ENCODE measurements around the gene IZUMO1R.
"Not testable (repeated sequence)": the region's sequence is repeated elsewhere in the genome, so short reads cannot be mapped to it uniquely, and the experiment has no call there.

The IZUMO1R gene

DNA sequence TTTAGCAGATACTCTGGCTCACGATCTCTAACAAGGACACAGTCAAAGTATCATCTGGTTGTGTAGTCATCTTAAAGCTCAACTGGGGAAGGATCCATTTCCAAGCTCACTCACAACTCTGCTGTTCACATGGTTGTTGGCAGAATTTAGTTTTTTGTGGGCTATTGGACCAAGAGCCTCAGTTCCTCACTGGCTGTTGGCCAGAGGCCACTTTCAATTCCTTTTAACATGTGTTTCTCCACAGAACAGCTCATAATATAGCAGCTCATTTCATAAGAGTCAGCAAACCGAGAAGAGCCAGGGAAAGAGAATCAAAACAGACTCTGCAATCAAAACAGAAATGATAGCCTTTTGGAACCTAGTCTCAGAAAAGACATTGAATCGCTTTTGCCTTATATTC lies 22.6 kb downstream of the IZUMO1R start:
- no peak for DNase-seq

DNA sequence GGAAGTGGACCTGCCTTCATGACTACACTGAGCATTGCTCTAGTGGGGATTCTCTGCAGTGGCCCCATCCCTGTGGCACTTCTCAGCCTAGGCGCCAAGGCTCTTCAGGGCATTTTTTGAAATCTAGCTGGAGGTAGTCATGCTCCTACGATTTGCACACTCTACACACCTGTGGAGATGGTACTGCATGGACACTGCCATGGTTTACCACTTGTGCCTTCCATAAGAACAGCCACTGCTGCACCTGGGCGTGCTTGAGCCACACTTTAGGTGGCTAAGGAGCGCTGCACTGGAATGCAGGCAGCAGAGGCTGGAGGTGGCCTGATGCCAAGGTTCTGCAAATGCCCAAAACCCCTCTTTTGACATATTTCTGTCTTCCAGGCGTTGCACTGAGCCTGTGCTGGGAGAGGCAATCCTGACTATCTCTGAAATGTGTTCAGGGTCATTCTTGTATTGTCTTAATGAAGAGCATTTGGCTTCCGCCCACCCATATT lies 24.3 kb downstream of the IZUMO1R start:
- DNase-seq, result no peak

DNA sequence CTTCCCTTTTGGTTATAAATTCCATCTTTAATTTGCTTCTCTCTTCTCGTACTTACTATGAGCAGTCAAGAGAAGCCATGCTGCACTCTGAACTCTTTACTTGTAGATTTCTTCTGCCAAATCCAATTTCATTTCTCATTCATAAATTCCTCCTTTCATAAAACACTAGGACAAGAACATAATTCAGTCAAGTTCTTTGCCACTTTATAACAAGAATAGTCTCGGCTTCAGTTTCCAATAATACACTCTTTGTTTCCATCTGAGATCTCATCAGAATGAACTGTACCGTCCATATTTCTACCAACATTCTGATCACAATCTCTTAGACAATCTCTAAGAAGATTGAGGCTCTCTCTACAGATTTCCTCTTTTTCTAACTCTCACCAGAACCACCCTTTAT lies 25.1 kb downstream of the IZUMO1R start:
- DNase-seq, result no peak

DNA sequence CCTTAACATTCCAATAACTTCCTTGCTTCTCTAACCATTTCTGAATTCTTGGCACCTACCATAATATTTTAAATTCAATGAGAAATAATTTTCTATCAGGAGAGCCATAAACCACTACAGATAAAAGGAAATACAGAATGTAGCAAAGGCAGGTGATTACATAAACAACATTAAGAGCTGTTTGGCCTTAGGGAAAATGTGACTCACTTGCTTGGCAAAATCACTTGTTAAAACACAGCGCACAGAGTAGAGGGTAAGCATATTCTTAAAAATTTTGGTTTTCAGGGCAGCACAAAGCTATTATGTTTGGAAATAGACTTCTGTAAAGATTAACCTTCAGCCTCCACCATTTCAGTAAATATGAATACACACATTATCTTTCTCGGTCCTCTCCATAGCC lies 26.4 kb downstream of the IZUMO1R start:
- DNase-seq, result no peak

DNA sequence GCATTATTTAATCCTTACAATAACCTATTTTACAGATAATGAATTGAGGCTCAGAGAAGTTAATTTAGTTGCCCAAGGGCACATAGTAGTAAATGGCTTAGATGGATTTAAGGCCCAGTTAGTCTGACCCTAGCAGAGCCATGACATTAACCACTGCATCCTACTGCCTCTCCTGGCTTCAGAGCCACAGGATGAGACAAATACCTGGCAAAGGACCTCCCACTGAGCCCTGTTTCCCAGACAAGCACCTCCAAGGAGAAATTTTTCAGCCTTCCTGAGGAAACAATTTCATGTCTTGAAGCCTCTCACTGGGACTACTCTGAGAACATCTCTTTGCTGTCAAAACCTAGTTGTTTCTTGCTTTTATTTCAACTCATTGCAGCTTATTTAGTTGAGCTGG lies 28.4 kb downstream of the IZUMO1R start:
- DNase-seq, result no peak

- no peak for DNase-seq
Observed at GRCh38 chr11:94336033-94336432, 31.7 kb downstream of the IZUMO1R start.

- no peak for DNase-seq
Observed at GRCh38 chr11:94338651-94339050, 34.3 kb downstream of the IZUMO1R start.

GRCh38 chr11:94342250-94342649 lies 37.9 kb downstream of the IZUMO1R start:
- no peak for DNase-seq

GRCh38 chr11:94343495-94343894 lies 39.1 kb downstream of the IZUMO1R start:
- DNase-seq, result no peak

DNA sequence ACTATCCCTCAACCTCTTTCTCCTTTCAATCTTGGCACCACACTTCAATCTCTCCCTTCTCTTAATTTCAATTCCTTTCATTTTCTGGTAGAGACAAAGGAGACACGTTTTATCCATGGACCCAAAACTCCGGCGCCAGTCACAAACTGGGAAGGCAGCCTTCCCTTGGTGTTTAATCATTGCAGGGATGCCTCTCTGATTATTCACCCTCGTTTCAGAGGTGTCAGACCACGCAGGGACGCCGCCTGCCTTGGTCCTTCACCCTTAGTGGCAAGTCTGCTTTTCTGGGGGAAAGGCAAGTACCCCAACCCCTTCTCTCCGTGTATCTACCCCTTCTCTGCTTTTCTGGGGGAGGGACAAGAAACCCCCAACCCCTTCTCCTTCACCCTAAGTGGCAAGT lies 41.9 kb downstream of the IZUMO1R start:
- not testable (repeated sequence) for DNase-seq

DNA sequence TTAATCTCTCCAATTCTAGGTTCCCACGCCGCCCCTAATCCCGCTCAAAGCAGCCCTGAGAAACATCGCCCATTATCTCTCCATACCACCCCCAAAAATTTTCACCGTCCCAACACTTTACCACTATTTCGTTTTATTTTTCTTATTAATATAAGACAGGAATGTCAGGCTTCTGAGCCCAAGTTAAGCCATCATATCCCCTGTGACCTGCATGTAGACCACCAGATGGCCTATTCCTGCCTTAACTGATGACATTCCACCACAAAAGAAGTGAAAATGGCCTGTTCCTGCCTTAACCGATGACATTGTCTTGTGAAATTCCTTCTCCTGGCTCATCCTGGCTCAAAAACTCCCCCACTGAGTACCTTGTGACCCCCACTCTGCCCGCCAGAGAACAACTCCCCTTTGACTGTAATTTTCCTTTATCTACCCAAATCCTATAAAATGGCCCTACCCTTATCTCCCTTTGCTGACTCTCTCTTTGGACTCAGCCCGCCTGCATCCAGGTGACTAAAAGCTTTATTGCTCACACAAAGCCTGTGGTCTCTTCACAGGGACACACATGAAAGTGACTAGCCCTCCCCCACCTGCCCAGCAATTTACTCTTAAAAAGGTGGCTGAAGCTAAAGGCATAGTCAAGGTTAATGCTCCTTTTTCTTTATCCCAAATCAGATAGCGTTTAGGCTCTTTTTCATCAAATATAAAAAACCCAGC lies 46.6 kb downstream of the IZUMO1R start:
- DNase-seq, result not testable (repeated sequence)

Data from activated CD8-positive, alpha-beta memory T cell treated with anti-CD3 and anti-CD28 coated beads for 24 hours (primary cell).